AG10803 (cell line): ENCODE results near the gene PAPOLA.

Experiments used
- DNase-seq: peaks from one replicate; pipeline ENCODE4 v3.0.0; 2010; ENCODE audit warnings: low read depth
- H3K4me3 ChIP-seq: 2 replicates; pipeline ENCODE4 v1.5.1; 2011; ENCODE audit warnings: mild to moderate bottlenecking, low read length, control low read depth
- TF ChIP-seq, protein P1 (sequence below): conservative IDR thresholded peaks from 2 replicates; pipeline ENCODE4 v1.5.1; 2011; ENCODE audit warnings: mild to moderate bottlenecking, low read length, control low read depth, inconsistent platforms

Gene PAPOLA

GRCh38 chr14:96511146-96511545, 9.0 kb downstream of the PAPOLA start:
- no peak for DNase-seq
- H3K4me3 ChIP-seq, result no peak overlapping the region
- TF ChIP-seq, protein P1, sequence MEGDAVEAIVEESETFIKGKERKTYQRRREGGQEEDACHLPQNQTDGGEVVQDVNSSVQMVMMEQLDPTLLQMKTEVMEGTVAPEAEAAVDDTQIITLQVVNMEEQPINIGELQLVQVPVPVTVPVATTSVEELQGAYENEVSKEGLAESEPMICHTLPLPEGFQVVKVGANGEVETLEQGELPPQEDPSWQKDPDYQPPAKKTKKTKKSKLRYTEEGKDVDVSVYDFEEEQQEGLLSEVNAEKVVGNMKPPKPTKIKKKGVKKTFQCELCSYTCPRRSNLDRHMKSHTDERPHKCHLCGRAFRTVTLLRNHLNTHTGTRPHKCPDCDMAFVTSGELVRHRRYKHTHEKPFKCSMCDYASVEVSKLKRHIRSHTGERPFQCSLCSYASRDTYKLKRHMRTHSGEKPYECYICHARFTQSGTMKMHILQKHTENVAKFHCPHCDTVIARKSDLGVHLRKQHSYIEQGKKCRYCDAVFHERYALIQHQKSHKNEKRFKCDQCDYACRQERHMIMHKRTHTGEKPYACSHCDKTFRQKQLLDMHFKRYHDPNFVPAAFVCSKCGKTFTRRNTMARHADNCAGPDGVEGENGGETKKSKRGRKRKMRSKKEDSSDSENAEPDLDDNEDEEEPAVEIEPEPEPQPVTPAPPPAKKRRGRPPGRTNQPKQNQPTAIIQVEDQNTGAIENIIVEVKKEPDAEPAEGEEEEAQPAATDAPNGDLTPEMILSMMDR, result no peak

GRCh38 chr14:96511667-96512066, 9.5 kb downstream of the PAPOLA start:
- H3K4me3 ChIP-seq, result no peak overlapping the region
- TF ChIP-seq, protein P1, result no peak
- no peak for DNase-seq

DNA sequence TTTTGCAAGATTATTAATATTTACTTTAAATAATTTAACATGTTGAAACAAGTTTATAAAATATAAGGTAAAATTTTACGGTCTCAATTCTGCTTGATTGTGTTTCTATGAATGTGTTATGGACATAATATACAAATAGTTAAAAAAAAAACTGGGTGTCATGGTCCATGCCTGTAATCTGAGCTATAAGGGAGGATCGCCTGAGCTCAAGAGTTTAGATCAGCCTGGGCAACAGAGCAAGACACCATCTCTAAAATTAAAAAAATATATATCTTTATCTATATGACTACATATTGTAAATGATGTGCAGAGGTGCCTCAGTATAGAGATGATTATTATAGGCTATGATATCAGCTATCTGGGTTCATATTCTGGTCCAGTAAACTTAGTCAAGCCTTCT, 9.9 kb downstream of the PAPOLA start:
- TF ChIP-seq, protein P1, result no peak
- no peak overlapping the region for H3K4me3 ChIP-seq
- no peak for DNase-seq

DNA sequence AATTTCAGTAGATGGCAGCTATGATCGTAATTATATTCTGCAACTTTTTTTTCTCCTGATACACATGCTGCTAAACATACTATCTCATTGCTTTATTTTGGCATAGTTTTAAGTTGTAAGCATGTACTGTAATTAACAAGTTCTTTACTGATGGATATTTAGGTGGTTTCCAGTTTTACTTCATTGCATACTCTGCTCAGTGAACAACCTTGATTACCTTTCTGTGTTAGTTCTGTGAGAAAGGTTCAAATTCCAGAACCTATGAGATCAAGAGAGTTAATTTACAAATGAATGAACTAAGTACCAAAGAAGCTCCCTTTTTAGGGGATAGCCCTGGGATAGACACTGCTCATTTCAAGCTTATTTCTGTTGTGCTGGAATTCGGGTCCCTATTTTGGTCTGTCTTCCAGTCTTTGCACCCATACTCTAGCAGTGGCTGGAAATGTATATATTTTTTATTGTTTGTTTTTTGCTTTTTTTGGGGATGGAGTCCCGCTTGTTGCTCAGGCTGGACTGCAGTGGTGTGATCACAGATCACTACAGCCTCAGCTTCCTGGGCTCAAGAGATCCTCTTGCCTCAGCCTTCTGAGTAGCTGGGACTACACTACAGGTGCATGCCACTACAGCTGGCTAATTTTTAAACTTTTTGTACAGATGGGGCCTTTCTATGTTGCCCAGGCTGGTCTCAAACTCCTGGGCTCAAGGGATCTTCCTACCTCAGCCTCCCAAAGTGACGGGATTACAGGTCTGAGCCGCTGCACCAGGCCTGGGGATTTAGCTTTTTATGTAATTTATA, 10.6 kb downstream of the PAPOLA start:
- no peak for DNase-seq
- TF ChIP-seq, protein P1, result no peak
- no peak overlapping the region for H3K4me3 ChIP-seq

DNA sequence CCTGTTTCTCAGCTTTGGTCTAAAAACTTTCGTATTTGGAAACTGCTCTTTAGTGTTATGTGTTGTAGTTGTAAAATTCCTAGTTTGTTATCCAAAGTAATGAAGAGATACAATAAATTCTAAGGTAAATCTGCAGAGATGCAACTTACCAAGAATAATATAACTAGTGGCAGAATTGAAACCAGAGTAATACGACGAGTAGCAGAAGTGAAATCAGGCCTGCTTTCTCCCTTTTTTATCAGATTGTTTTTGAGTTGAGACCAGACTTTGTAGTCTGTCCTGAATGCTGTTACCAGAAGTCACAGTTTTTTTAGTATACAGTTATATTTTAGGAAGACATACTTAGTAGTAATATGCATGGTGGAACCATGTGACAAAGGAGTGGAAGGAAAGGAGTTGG, 12.5 kb downstream of the PAPOLA start:
- DNase-seq, result no peak
- TF ChIP-seq, protein P1, result no peak
- H3K4me3 ChIP-seq, result no peak overlapping the region

DNA sequence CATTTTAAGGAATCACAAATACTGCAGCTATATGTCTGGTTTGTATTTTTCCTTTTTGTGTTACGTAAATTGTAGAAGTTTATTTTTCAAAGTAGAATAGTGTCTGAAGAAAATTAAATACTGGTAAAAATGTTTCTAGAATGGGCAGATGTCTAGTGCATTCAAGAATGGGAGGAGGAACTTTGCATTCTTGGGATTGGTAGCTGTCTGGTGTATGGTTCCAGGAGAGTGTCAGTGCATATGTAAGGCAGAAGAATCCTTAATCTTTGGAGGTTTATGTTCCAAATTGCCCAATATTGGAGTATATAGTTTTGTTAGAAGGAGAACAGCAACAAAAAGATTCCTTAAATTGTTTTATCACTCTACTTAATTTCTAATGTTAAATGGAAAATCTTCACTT, 13.5 kb downstream of the PAPOLA start:
- peak; percentile 4 for DNase-seq
- H3K4me3 ChIP-seq, result no peak overlapping the region
- TF ChIP-seq, protein P1, result no peak

GRCh38 chr14:96516351-96516750, 14.2 kb downstream of the PAPOLA start:
- no peak for DNase-seq
- no peak overlapping the region for H3K4me3 ChIP-seq
- TF ChIP-seq, protein P1, result no peak
